GM18873 (cell line): ENCODE measurements around the gene CHSY1.
A peak's percentile ranks its signal among the peaks of the same experiment; 100 is the strongest.

Experiments
- ATAC-seq: cut with Tn5 transposase; IDR thresholded peaks from one replicate; pipeline ENCODE4 v1.9.1; 2021; ENCODE audit warnings: mild to moderate bottlenecking, moderate library complexity, moderate number of reproducible peaks; ENCODE audit not compliant: unreplicated experiment, low FRiP score

The CHSY1 gene

DNA sequence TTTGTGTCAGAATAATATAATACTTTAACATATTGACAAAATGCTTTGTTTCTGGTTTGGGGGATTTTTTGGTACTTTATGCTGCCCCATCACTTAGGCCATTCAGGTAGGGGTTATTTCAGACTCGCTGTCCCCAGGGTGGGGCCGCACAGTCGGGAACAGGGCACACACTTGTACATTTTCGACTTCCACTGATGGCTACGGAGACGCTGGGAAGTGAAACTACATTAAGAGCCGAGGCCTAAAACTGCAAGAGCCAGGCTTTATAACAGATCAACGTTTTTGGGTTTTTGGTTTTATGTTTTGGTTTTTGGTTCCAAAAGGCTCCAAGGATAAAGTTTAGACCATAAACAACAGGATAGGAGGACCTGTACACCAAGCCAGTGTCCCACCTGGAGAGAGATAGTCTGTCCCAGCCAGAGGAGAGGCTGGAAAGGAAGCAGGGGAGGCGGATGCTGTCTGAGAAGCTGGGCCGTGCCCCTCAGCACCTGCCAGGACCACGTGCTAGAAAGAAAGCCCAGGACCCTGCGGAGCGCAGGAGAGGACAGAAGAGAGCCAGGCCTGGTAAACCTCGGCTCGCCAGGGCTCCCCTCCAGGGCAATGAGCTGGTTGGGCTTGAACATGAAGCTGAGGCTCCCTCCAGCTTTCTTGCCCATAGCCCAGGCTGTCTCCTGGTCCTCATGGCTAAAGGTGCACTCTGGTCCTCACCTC, 111.7 kb downstream of the CHSY1 start:
- no peak for ATAC-seq

GRCh38 chr15:101138913-101139880, 112.7 kb downstream of the CHSY1 start:
- peak; percentile 70 for ATAC-seq

DNA sequence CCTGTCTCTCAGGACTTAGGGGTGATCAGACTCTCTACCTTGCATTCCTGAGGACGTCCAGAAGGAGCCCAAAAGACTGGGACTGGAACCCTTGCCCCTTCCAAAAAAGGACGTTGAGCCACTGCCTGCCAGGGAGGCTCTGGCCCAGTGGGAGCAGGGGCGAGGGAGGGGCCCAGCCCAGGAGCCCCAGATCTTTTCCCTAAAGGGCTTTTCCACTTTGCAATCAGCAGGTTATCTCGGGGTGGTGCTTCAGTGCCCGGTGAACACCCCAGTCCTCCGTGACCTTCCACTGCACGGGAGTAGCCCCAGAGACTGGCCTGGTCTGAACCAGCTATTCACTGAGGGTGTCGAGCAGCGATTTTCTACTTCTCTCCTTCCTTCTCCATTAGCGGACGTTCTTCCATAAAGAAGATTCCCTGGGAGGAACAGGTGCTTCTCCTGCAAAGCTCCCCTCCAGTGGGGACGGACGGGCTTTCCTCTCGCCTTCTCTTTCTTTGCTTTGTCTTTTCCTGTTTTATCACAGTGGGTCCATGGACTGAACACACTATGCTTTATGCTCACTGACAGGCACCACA, 113.7 kb downstream of the CHSY1 start:
- no peak for ATAC-seq

GRCh38 chr15:101137312-101137940, 114.4 kb downstream of the CHSY1 start:
- ATAC-seq: no peak

DNA sequence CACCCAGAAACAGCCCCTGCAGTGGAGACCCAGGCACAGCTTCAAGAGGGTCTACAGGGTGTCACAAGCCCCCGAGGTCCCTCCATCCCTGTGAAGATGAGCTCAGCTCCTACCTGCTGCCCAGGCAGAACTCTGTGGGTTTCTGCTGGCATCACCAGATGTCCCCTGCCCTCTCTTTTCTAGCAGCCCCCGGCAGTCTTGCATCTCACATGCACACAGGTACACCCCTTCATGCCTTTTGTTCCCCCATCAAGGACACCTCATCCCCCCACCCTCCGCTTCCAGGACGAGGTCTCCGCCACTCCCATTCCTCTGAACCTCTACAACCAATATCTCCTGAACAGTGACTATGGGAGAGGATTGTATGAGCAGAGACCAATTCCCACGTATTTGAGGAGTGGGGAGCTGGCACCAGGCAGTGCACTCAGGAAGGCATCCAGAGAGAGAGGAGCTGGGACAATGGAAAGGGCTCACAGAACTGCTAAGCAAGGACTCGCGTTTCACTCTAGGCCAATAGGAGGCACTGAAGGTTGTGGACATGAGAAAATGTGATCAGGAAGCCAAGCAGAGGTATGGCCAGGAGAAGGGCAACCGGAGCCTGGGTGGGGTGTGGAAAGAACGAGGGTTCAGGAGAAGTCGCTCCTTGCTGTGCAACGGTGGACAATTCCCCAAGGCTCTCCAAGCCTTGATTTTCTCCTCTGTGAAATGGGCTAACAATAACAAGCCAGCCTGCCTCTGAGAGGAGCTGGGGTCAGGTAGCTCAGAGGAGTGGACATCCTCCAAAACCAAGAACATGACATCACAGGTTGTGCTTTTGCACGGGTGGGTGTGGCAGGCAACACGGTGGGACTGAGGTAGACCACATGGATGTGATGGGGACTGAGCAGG, 115.2 kb downstream of the CHSY1 start:
- no peak for ATAC-seq

GRCh38 chr15:101135532-101136166, 116.2 kb downstream of the CHSY1 start:
- peak; percentile 72 for ATAC-seq

DNA sequence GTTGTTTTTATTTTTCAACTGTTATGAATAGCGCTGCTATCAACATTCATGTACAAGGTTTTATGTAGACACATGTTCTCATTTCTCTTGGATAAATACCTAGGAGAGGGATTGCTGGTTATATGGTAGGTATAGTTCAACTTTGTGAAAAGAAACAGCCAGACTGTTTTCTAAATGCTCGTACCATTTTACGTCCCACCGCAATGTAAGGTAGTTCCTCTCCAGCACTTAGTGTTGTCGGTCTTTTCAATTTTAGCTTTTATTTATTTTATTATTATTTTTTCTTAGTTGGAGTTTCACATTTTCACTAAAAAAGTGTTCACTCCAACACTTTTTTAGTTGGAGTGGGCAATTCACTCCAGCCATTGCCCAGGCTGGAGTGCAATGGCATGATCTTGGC, 117.1 kb downstream of the CHSY1 start:
- no peak for ATAC-seq

GRCh38 chr15:101133751-101134261, 118.0 kb downstream of the CHSY1 start:
- no peak for ATAC-seq

DNA sequence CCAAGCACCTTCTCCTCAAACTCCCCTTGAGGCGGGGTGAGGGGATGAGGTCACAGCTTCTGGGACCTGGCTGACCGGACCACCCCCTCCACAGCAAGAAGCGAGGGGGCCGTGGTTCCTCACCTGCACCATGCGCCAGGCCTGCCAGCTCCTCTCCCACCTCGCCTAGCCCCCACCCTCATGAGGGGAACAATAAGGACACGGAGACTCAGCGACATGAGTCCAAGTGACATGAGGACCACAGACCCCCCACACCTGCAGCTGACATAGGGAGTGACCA, 118.7 kb downstream of the CHSY1 start:
- no peak for ATAC-seq

GRCh38 chr15:101132390-101133180, 119.3 kb downstream of the CHSY1 start:
- no peak for ATAC-seq

- ATAC-seq: no peak
These were observed 120.1 kb downstream of the CHSY1 start for GRCh38 chr15:101131489-101132389.

DNA sequence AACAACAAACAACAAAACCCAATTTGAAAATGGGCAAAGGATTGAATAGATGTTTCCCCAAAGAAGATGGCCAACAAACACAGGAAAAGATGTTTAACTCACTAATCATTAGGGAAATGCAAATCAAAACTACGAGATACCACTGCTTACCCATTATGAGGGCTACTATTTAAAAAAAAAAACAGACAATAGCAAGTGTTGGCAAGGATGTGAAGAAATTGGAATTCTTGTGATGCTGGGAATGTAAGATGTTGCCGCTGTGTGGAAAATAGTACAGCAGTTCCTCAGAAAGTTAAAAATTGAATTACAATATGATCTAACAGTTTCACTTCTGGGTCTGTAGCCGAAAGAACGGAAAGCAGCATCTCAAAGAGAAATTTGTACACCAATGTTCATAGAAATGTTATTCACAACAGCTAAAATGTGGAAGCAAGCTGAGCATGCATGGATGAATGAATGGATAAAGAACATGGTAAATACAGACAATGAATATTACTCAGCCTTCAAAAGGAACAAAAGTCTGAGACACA, 121.9 kb downstream of the CHSY1 start:
- no peak for ATAC-seq

- no peak for ATAC-seq
These were observed 123.4 kb downstream of the CHSY1 start for GRCh38 chr15:101128221-101129015.

GRCh38 chr15:101127506-101128076, 124.3 kb downstream of the CHSY1 start:
- ATAC-seq: peak; percentile 80

DNA sequence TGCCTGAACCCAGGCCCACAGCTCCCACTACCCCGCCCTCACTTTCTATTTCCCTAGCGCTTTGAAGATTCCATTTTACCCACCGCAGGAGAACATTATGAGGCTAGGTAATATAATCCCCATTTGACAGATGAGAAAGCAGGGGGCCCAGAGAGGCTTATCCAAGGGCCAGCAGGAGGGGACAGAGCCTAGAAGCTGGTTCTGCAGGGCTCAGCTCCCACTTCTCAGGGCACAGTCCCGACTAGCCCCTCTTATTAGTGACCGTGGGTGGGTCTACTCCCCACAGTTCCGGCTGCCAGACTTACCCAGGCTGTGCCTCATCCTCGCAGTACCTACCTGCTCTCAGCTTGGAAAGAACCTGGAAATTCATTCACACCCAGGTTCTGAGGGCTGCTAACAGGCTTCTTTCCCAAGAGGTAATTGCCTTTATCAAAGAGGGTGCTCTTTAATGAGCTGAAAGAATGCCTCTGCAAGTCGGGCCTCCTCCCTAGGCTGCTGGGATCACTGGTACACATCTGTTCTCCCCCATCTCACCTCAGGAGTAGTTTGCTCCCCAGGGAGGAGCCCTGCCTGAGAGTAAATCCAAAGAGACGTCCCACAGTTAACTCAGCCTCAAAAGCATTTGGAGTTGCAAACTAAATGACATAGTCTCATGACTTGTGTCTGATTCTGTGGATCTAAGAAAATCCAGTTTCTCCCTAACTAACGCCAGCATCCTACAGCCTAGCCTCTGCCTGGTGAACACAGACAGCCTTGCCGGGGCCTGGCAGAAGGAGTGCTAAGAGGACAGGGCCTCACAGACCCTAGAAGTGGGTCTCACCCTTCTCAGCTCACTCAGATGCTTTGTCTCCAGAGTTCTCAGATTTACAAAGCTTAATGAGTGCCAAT, 125.0 kb downstream of the CHSY1 start:
- ATAC-seq: peak; percentile 36
